LNCaP clone FGC (cell line): Measurements from ENCODE around the gene SKP2.
A peak's percentile ranks its signal among the peaks of the same experiment; 100 is the strongest.
"Not testable (repeated sequence)": the region's sequence is repeated elsewhere in the genome, so short reads cannot be mapped to it uniquely, and the experiment has no call there.

Source experiments
- DNase-seq: peaks from one replicate; pipeline ENCODE4 v3.0.0-alpha.2; 2011; ENCODE audit warnings: low read depth
- H3K4me3 ChIP-seq: 2 replicates; pipeline ENCODE4 v1.5.1; 2011; ENCODE audit warnings: mild to moderate bottlenecking, low read depth, low read length, control low read depth
- TF ChIP-seq, protein P1 (sequence below): IDR thresholded peaks from 2 replicates; pipeline ENCODE4 v1.5.1; 2012; ENCODE audit warnings: mild to moderate bottlenecking; ENCODE audit not compliant: control insufficient read depth, insufficient read depth; ENCODE audit errors: extremely low read depth

The SKP2 gene

DNA sequence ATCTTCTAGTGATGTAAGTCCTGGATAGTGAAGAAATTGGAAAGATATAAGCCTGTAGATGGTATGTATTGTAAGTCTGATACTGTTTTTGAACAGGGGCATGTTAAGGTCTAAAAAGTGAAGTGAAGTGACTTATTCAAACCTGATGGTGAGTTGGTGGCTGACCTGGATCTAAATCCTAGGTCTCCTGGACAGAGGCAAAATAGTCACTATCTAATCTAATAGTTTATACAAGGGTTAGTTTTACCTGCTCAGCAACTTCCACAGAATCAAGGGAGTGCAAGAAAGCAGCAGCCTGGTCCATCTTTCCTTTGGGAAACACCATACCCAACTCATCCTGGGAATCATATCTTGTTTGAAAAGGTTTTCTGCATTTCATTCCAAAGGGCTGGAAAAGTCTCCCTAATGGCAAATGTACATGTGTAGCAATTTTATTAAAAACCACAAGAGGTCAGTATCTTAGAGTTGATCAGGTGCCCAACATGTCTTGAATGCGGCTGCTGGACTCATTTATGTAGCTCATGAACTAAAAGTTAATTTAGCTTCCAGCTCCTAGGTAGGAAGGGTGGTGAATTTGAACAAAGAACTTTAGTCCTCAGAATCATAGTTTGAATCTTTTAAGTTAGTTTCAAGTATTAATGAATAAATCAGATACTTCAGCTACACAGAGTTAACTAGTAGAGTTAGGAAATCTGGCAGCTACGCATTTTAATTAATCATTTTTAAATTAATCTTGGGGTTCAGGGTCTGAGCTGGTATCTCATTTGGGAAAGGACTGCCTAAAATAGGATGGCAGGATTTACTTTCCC is 26.0 kb downstream of the SKP2 start:
- DNase-seq = peak; percentile 45
- TF ChIP-seq, protein P1, sequence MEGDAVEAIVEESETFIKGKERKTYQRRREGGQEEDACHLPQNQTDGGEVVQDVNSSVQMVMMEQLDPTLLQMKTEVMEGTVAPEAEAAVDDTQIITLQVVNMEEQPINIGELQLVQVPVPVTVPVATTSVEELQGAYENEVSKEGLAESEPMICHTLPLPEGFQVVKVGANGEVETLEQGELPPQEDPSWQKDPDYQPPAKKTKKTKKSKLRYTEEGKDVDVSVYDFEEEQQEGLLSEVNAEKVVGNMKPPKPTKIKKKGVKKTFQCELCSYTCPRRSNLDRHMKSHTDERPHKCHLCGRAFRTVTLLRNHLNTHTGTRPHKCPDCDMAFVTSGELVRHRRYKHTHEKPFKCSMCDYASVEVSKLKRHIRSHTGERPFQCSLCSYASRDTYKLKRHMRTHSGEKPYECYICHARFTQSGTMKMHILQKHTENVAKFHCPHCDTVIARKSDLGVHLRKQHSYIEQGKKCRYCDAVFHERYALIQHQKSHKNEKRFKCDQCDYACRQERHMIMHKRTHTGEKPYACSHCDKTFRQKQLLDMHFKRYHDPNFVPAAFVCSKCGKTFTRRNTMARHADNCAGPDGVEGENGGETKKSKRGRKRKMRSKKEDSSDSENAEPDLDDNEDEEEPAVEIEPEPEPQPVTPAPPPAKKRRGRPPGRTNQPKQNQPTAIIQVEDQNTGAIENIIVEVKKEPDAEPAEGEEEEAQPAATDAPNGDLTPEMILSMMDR = peak; percentile 64
- H3K4me3 ChIP-seq = no peak overlapping the region

DNA sequence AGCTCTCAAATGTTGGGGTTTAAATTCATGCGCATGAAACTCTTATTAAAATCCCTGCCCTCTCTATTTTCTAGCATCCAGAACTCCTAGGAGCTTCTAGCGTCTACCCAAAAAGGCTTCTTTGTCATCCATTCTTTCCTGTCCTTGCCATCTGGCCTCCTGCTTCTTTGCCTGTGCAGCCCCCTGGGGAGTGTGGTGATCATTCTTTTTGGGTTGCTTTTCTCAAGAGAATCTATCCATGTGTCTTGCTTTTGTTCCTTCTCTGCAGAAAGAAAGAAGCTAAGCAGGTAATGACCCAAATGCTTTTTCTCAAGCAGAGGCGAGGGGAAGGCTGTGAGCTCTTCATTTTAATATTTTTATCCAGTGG is 26.6 kb downstream of the SKP2 start:
- no peak for DNase-seq
- TF ChIP-seq, protein P1 = no peak
- no peak overlapping the region for H3K4me3 ChIP-seq

DNA sequence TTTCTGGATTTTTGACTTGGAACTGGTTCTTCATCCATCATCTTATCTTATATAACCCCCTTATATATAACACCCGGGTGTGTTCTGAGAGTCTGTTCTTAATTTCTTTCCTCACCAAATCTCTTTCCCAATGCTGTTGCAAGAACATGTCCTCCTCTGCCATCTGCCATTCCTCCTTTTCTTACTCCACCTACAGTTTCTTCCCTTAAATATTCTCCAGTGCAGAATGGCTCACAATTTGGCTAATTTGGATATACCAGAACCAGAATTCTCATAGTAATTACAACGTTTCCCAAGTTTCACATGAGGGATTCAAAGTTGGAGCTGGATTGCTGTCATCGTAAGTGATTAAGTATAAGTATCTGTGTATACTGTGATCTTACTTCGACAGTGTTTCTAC is 28.0 kb downstream of the SKP2 start:
- H3K4me3 ChIP-seq = 0 out of 2 replicates have a peak overlapping the region, but pooled peaks have one; percentile 5
- TF ChIP-seq, protein P1 = no peak
- no peak for DNase-seq

DNA sequence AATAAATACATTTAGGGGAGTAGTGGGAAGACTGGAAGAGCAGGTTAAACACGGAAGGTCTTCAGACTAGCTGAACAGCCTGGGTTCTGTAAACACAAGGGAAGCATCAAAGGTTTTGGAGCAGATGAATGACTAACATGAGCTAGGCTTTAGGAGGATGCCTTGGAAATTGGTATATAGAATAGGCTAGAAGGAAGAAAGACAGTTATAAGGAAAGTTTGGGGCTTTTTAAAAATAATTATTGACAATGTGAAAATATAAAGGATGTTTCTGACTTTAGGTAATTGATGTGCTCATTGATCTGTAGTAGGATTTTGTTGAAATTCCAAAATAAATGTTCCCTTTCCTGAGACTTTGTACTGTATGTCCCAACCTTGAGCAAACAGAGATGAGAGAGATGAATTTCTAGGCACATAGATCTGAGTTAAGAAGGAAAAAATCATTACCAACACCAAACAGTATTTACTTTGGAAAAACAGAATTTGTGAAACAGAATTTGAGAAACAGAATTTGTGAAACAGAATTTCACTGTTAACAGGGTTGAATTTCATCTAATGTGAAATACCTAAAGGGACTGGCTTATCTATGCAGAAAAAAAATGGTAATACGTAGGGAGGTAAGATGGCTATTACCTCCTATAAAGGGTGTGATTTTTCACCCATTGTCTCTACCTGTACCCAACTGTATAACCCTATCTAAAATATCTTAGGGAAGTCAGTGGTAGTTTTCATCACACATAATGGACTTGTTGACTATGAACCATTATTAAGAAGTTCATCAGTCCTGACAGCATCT is 28.8 kb downstream of the SKP2 start:
- H3K4me3 ChIP-seq = 0 out of 2 replicates have a peak overlapping the region, but pooled peaks have one; percentile 5
- TF ChIP-seq, protein P1 = no peak
- peak; percentile 82 for DNase-seq

DNA sequence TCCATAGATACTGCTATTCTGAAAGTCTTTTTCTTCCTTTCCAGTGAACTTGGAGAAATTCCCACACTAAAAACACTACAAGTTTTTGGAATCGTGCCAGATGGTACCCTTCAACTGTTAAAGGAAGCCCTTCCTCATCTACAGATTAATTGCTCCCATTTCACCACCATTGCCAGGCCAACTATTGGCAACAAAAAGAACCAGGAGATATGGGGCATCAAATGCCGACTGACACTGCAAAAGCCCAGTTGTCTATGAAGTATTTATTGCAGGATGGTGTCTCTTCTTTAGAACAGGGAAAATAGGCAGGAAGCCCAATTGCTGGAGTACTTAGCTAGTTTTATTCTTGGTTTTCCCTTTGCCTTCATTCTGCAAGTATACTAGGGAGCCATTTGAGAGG is 29.9 kb downstream of the SKP2 start:
- no peak overlapping the region for H3K4me3 ChIP-seq
- DNase-seq = no peak
- TF ChIP-seq, protein P1 = no peak

DNA sequence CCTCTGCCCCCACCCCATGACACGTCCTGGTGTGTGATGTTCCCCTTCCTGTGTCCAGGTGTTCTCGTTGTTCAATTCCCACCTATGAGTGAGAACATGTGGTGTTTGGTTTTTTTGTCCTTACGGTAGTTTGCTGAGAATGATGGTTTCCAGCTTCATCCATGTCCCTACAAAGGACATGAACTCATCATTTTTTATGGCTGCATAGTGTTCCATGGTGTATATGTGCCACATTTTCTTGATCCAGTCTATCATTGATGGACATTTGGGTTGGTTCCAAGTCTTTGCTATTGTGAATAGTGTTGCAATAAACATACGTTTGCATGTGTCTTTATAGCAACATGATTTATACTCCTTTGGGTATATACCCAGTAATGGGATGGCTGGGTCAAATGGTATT is 32.5 kb downstream of the SKP2 start:
- DNase-seq, H3K4me3 ChIP-seq: not testable (repeated sequence)

DNA sequence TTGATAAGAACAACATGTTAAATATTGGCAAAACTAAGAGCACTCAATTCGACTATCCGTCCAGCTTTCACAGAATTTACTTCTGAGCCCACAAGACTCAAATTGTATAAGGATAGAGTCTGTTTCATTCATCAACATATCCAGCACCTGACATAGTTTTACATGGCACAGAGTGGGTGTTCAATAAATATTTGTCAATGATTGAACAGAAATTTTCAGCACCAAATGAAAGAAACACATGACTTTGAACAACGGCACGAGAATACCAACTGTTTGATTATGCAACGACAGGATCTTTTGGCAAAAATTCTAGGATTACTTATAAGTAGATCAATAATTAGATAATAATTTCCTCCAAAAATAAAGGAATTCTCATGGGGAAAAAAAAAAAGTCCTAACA is 41.8 kb downstream of the SKP2 start:
- DNase-seq = no peak
- H3K4me3 ChIP-seq = no peak overlapping the region
- TF ChIP-seq, protein P1 = no peak
